Activated CD8-positive, alpha-beta T cell treated with anti-CD3 and anti-CD28 coated beads, Interleukin-2, amount 10 ng/mL, durations not matched to agents 7 days and 5 days (primary cell): ENCODE measurements around the gene FGF12. TPM values are rescaled to one million over a fixed set of nuclear protein-coding genes. Genes with fewer than 3 reads are reported as not detected.

Experiments
- ATAC-seq: fragments of 150-1000 bp; cut with Tn5 transposase; one replicate; pipeline ENCODE4 v1.10.0; 2021; ENCODE audit warnings: moderate library complexity
- CTCF ChIA-PET: fragments of 350-600 bp; sonication (Branson Sonifier 250); formaldehyde crosslinking; loops from one replicate; lab custom pipeline; 2021; ENCODE audit warnings: antibody characterized with exemption; lab: Charles Lee
- POLR2A ChIA-PET: fragments of 350-600 bp; sonication (Branson Sonifier 250); formaldehyde crosslinking; loops from one replicate; lab custom pipeline; 2021; ENCODE audit warnings: antibody characterized with exemption; lab: Charles Lee
- DNase-seq: peaks from one replicate; pipeline ENCODE4 v3.0.0-alpha.2; 2020
- H3K27ac Mint-ChIP-seq: one replicate; pipeline ENCODE4 v1.8.0; 2021; ENCODE audit warnings: mild to moderate bottlenecking, mixed read lengths
- H3K27me3 Mint-ChIP-seq: one replicate; pipeline ENCODE4 v1.8.0; 2021; ENCODE audit warnings: low read depth, mixed read lengths
- H3K36me3 Mint-ChIP-seq: one replicate; pipeline ENCODE4 v1.8.0; 2021; ENCODE audit warnings: low read depth, mixed read lengths
- H3K4me1 Mint-ChIP-seq: one replicate; pipeline ENCODE4 v1.8.0; 2021; ENCODE audit warnings: low read depth, mixed read lengths
- H3K4me3 Mint-ChIP-seq: one replicate; pipeline ENCODE4 v1.8.0; 2021; ENCODE audit warnings: mild to moderate bottlenecking, mixed read lengths
- H3K9me3 Mint-ChIP-seq: one replicate; pipeline ENCODE4 v1.8.0; 2022; ENCODE audit warnings: mixed read lengths; ENCODE audit not compliant: insufficient read depth
- total RNA-seq, 2 experiments: library from RNA; stranded (reverse); gene quantifications; one replicate each; pipeline ENCODE4 v1.2.3, GENCODE V29; 2021

FGF12 gene
- total RNA-seq, 2 experiments from 2014 or later, result not detected

DNA sequence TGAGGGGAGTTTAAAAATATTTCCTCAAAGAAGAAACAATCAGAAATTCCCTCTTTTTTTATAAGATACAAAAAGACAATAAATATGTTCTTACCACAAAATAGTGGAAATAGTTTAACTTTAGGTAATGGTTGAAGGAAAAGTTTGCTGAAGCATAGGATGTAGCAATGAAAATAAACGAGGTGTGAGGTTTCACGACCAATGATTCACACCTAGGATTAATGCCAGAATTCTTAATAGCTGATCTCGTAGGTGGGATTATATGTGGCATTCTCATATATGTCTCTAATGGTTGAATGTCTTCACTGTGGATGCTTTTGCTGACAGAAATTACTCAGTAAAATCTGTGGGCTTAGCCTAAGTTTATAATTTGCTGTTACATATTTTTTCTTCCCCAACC is 467.7 kb downstream of the FGF12 start:
- Mint-ChIP-seq H3K36me3 (no peaks in the 10 kb centered on the region), H3K27me3 (no peaks in the 10 kb centered on the region), H3K4me1 (no peaks in the 10 kb centered on the region), H3K9me3 (no peaks in the 10 kb centered on the region), H3K4me3 (no peak overlapping the region), H3K27ac (no peak overlapping the region)
- DNase-seq (no peak), ATAC-seq (no peak)
- ChIA-PET CTCF (no interaction called here), POLR2A (no interaction called here)

- DNase-seq (no peak), ATAC-seq (no peak)
- Mint-ChIP-seq H3K4me1 (no peaks in the 10 kb centered on the region), H3K36me3 (no peaks in the 10 kb centered on the region), H3K27ac (no peak overlapping the region), H3K27me3 (no peaks in the 10 kb centered on the region), H3K9me3 (no peaks in the 10 kb centered on the region), H3K4me3 (no peak overlapping the region)
- POLR2A ChIA-PET, result no interaction called here
- CTCF ChIA-PET, result no interaction called here
Measured at GRCh38 chr3:192258721-192259120, 468.6 kb downstream of the FGF12 start.

DNA sequence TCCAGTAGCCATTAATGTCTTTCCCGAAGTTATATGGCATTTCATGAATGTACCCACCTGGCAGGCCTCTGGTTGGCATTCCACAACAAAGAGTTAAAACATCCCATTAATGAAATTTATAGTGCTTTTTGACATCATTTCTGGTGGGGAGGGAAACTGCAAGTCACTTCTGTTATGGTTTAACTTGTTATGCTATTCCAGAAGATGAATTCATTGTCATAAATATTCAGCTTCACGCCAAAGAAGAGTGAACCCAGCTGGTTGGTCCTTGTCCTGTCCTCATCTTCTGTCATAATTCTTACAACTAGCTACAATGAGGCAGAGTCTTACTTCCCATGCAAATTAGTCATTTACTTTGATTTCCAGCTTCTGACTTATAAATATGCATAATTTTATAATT is 471.5 kb downstream of the FGF12 start:
- H3K4me1 Mint-ChIP-seq, result no peaks in the 10 kb centered on the region
- no peaks in the 10 kb centered on the region for H3K36me3 Mint-ChIP-seq
- H3K27ac Mint-ChIP-seq, result no peak overlapping the region
- no peak overlapping the region for H3K4me3 Mint-ChIP-seq
- H3K27me3 Mint-ChIP-seq, result no peaks in the 10 kb centered on the region
- CTCF ChIA-PET, result no interaction called here
- POLR2A ChIA-PET, result no interaction called here
- DNase-seq, result no peak
- no peak for ATAC-seq
- no peaks in the 10 kb centered on the region for H3K9me3 Mint-ChIP-seq

GRCh38 chr3:192253138-192253887 is 474.0 kb downstream of the FGF12 start:
- H3K9me3 Mint-ChIP-seq, result no peaks in the 10 kb centered on the region
- H3K27ac Mint-ChIP-seq, result no peak overlapping the region
- H3K36me3 Mint-ChIP-seq, result no peaks in the 10 kb centered on the region
- no peak overlapping the region for H3K4me3 Mint-ChIP-seq
- ChIA-PET CTCF (no interaction called here), POLR2A (no interaction called here)
- H3K27me3 Mint-ChIP-seq, result no peaks in the 10 kb centered on the region
- no peak for ATAC-seq
- DNase-seq, result no peak
- H3K4me1 Mint-ChIP-seq, result no peaks in the 10 kb centered on the region

- H3K9me3 Mint-ChIP-seq, result no peaks in the 10 kb centered on the region
- H3K4me1 Mint-ChIP-seq, result no peaks in the 10 kb centered on the region
- no peaks in the 10 kb centered on the region for H3K36me3 Mint-ChIP-seq
- H3K4me3 Mint-ChIP-seq, result no peak overlapping the region
- ChIA-PET POLR2A (no interaction called here), CTCF (no interaction called here)
- DNase-seq (no peak), ATAC-seq (no peak)
- no peaks in the 10 kb centered on the region for H3K27me3 Mint-ChIP-seq
- H3K27ac Mint-ChIP-seq, result no peak overlapping the region
Measured at GRCh38 chr3:192249516-192249915, 477.8 kb downstream of the FGF12 start.

GRCh38 chr3:192246847-192247559 is 480.3 kb downstream of the FGF12 start:
- POLR2A ChIA-PET, result no interaction called here
- ATAC-seq (no peak), DNase-seq (no peak)
- no peaks in the 10 kb centered on the region for H3K27me3 Mint-ChIP-seq
- H3K4me1 Mint-ChIP-seq, result no peaks in the 10 kb centered on the region
- H3K36me3 Mint-ChIP-seq, result no peaks in the 10 kb centered on the region
- no peak overlapping the region for H3K4me3 Mint-ChIP-seq
- CTCF ChIA-PET, result no interaction called here
- no peak overlapping the region for H3K27ac Mint-ChIP-seq
- no peaks in the 10 kb centered on the region for H3K9me3 Mint-ChIP-seq

- Mint-ChIP-seq H3K4me3 (no peak overlapping the region), H3K9me3 (no peaks in the 10 kb centered on the region), H3K27ac (no peak overlapping the region), H3K36me3 (no peaks in the 10 kb centered on the region), H3K27me3 (no peaks in the 10 kb centered on the region), H3K4me1 (no peaks in the 10 kb centered on the region)
- ChIA-PET CTCF (no interaction called here), POLR2A (no interaction called here)
- no peak for DNase-seq
- ATAC-seq, result no peak
Measured at GRCh38 chr3:192244591-192244990, 482.8 kb downstream of the FGF12 start.

DNA sequence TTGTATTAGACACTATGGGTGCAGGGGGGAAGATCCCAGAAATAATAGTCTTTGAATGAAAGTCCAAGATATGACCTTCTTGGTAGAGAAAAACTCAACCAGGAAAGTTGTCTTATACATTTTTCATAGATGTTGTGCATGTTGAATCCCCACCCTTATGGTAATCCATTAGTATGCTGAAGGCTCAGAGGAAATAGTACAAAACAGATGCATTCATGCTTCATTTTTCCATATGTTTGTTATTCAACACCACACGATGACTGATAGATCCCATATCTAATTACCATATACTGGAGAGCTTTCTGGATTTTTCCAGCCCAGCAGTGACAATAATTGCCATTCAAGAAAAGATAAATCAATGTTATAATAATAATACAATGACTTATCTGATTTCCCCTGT is 487.4 kb downstream of the FGF12 start:
- H3K4me1 Mint-ChIP-seq, result no peaks in the 10 kb centered on the region
- no peaks in the 10 kb centered on the region for H3K9me3 Mint-ChIP-seq
- H3K36me3 Mint-ChIP-seq, result no peaks in the 10 kb centered on the region
- POLR2A ChIA-PET, result no interaction called here
- DNase-seq (no peak), ATAC-seq (no peak)
- no peak overlapping the region for H3K27ac Mint-ChIP-seq
- no peaks in the 10 kb centered on the region for H3K27me3 Mint-ChIP-seq
- CTCF ChIA-PET, result no interaction called here
- no peak overlapping the region for H3K4me3 Mint-ChIP-seq

DNA sequence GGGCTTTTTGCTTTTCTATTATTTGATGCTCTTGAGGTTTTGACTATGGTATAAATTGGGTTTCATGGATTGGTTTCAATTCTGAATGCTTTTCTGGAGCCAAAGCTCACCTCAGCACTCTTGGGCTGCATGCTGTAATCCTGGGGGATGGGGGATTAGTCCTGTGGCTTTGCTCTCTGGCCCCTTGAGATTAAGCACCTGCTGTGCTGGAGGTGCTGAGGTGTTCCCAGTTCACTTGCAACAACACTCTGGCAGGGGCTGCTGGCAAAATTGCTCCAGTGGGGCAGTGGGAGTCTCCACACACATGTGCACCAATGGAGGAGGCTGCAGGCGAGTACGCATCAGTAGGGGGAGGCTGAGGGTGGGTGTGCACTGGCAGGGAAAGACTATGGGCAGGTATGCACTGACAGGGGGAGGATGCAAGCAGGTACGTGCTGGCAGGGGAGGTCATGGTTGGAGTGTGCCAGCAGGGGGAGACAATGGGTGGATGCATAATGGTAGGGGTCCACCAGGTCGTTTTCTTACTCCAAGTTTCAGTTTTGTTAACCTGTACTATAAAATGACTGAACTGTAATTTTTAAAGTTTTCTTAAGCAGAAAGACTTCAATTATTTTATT is 489.2 kb downstream of the FGF12 start:
- no peak for ATAC-seq
- POLR2A ChIA-PET, result no interaction called here
- Mint-ChIP-seq H3K4me1 (no peaks in the 10 kb centered on the region), H3K9me3 (no peaks in the 10 kb centered on the region), H3K27ac (no peak overlapping the region), H3K27me3 (no peaks in the 10 kb centered on the region), H3K36me3 (no peaks in the 10 kb centered on the region), H3K4me3 (no peak overlapping the region)
- no peak for DNase-seq
- CTCF ChIA-PET, result no interaction called here

DNA sequence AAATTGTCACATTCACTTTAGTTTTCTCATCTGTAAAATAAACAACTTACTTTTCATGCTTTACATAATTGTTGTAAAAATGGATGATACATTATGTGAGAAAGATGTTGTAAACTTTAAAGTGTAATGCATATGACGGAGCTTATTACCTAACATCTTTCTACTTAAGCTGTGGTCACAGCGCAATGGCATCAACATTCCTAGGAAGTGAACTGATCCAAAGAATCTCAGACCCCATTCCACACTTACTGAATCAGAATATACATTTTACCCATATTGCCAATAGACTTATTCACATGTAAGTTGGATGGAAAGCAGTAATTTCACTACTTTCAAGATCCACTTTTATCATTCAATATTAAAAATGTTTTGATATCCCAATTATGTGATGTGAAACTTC is 497.5 kb downstream of the FGF12 start:
- no peaks in the 10 kb centered on the region for H3K4me1 Mint-ChIP-seq
- CTCF ChIA-PET, result no interaction called here
- H3K9me3 Mint-ChIP-seq, result no peaks in the 10 kb centered on the region
- POLR2A ChIA-PET, result no interaction called here
- H3K4me3 Mint-ChIP-seq, result no peak overlapping the region
- no peak overlapping the region for H3K27ac Mint-ChIP-seq
- H3K36me3 Mint-ChIP-seq, result no peaks in the 10 kb centered on the region
- ATAC-seq (no peak), DNase-seq (no peak)
- H3K27me3 Mint-ChIP-seq, result no peaks in the 10 kb centered on the region

DNA sequence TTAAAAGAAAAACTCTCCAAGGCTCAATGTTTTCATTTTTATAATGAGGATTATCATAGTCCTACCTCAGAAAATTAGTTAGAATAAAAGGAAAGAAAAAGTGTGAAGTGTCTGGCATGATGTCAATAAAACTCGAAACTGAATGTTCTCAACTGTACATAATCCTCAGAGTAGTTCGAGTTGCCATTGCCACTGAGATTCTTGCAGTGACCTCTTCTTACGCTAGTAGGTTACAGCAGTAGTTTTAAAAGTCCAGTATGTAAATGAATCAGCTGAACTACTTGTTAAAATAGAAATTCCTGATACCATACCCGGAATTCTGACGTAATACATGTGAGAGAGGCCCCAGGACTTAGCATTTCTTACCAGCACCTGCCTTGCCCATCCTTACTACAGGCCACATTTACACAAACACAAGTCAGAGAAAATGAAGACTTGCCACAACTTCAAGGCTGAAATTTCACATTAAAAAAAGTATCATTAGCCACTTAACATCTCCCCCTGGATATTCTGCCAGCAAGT is 502.6 kb downstream of the FGF12 start:
- H3K36me3 Mint-ChIP-seq, result no peaks in the 10 kb centered on the region
- ChIA-PET CTCF (interaction anchor here (0.7 kb wide), 1 partner anchor 699 kb away, joined by 4 read pairs; no protein-coding TSS in a partner anchor), POLR2A (no interaction called here)
- DNase-seq (no peak), ATAC-seq (no peak)
- no peaks in the 10 kb centered on the region for H3K4me1 Mint-ChIP-seq
- no peak overlapping the region for H3K27ac Mint-ChIP-seq
- H3K9me3 Mint-ChIP-seq, result no peaks in the 10 kb centered on the region
- no peaks in the 10 kb centered on the region for H3K27me3 Mint-ChIP-seq
- no peak overlapping the region for H3K4me3 Mint-ChIP-seq

GRCh38 chr3:192223815-192224214 is 503.5 kb downstream of the FGF12 start:
- H3K27me3 Mint-ChIP-seq, result no peaks in the 10 kb centered on the region
- ATAC-seq, result no peak
- ChIA-PET POLR2A (no interaction called here), CTCF (interaction anchor here (0.7 kb wide), 1 partner anchor 700 kb away, joined by 4 read pairs; no protein-coding TSS in a partner anchor)
- no peak overlapping the region for H3K27ac Mint-ChIP-seq
- no peak for DNase-seq
- H3K4me1 Mint-ChIP-seq, result no peaks in the 10 kb centered on the region
- H3K36me3 Mint-ChIP-seq, result no peaks in the 10 kb centered on the region
- no peaks in the 10 kb centered on the region for H3K9me3 Mint-ChIP-seq
- no peak overlapping the region for H3K4me3 Mint-ChIP-seq
